Fibroblast of lung (primary cell): ENCODE data around the gene BHMT2. TPM values are rescaled to one million over a fixed set of nuclear protein-coding genes. Genes with fewer than 3 reads are reported as not detected.

Experiments used
- DNase-seq, 2 donors: peaks; one replicate each; pipeline versions ENCODE4 v3.0.0 to v3.0.0-alpha.2; 2010; ENCODE audit warnings: low read depth in 2 of 2
- H2AFZ ChIP-seq: 2 replicates; pipeline ENCODE4 v1.5.1; 2012; ENCODE audit warnings: low read length, control low read depth, inconsistent platforms
- H3K27ac ChIP-seq: 2 replicates; pipeline ENCODE4 v1.5.1; 2011; ENCODE audit warnings: low read length, control low read depth; ENCODE audit not compliant: insufficient read depth
- H3K27me3 ChIP-seq: 2 replicates; pipeline ENCODE4 v1.5.1; 2011; ENCODE audit warnings: mild to moderate bottlenecking, low read length; ENCODE audit not compliant: control insufficient read depth, insufficient read depth
- H3K36me3 ChIP-seq: 2 replicates; pipeline ENCODE4 v1.5.1; 2011; ENCODE audit warnings: low read length; ENCODE audit not compliant: control insufficient read depth, insufficient read depth
- H3K4me1 ChIP-seq: 2 replicates; pipeline ENCODE4 v1.5.1; 2011; ENCODE audit warnings: low read length; ENCODE audit not compliant: control insufficient read depth, insufficient read depth; ENCODE audit errors: extremely low read depth
- H3K4me2 ChIP-seq: 2 replicates; pipeline ENCODE4 v1.5.1; 2011; ENCODE audit warnings: low read length, control low read depth; ENCODE audit not compliant: insufficient read depth; ENCODE audit errors: extremely low read depth
- H3K4me3 ChIP-seq, 4 experiments: fragments of 200-600 bp in 1 of 4; sonication (generic) in 1 of 4; replicated peaks in 1 of 4; 2 replicates each; pipeline ENCODE4 v1.5.1; 2011 to 2016; ENCODE audit warnings: low read length in 4 of 4, low read depth in 3 of 4, mild to moderate bottlenecking in 3 of 4, control low read depth in 2 of 4, inconsistent platforms in 1 of 4, mixed read lengths in 1 of 4; ENCODE audit not compliant: insufficient read depth in 1 of 4; ENCODE audit errors: control extremely low read depth in 1 of 4
- H3K79me2 ChIP-seq: 2 replicates; pipeline ENCODE4 v1.5.1; 2012; ENCODE audit warnings: mild to moderate bottlenecking, low read length, inconsistent platforms; ENCODE audit not compliant: control insufficient read depth, insufficient read depth
- H3K9ac ChIP-seq: 2 replicates; pipeline ENCODE4 v1.5.1; 2011; ENCODE audit warnings: mild to moderate bottlenecking, low read length, control low read depth; ENCODE audit not compliant: insufficient read depth
- H3K9me3 ChIP-seq: 2 replicates; pipeline ENCODE4 v1.5.1; 2012; ENCODE audit warnings: low read depth, low read length; ENCODE audit not compliant: control insufficient read depth, insufficient read depth
- H4K20me1 ChIP-seq: 2 replicates; pipeline ENCODE4 v1.5.1; 2011; ENCODE audit warnings: low read length; ENCODE audit not compliant: control insufficient read depth, insufficient read depth; ENCODE audit errors: extremely low read depth
- CTCF ChIP-seq, 2 donors: IDR thresholded peaks in 1 of 2; conservative IDR thresholded peaks in 1 of 2; 1 replicate in 1 of 2; 2 replicates in 1 of 2; pipeline ENCODE4 v1.5.1; 2011 to 2012; ENCODE audit warnings: low read length in 2 of 2, control low read depth in 1 of 2, inconsistent platforms in 1 of 2, low read depth in 1 of 2, mild to moderate bottlenecking in 1 of 2
- EZH2 ChIP-seq: IDR thresholded peaks from 2 replicates; pipeline ENCODE4 v1.5.1; 2012; ENCODE audit warnings: low read length, control low read depth, mild to moderate bottlenecking; ENCODE audit errors: missing control alignments
- polyA plus RNA-seq, 2 donors: library from polyadenylated mRNA; depleted of rRNA in 1 of 2; stranded (reverse) in 1 of 2; unstranded in 1 of 2; fragments of >200 nt; gene quantifications; 2 replicates each; pipeline ENCODE4 v1.2.1, GENCODE V29; 2011 to 2012; ENCODE audit warnings: missing spikeins in 1 of 2
- total RNA-seq: library from RNA; depleted of rRNA; stranded (reverse); fragments of >200 nt; gene quantifications from 2 replicates; pipeline ENCODE4 v1.2.1, GENCODE V29; 2014

The BHMT2 gene
- total and polyA plus RNA-seq, 2 donors (not counting 1 experiment from before 2014, with no cell fraction given): 6.5 to 20.3 TPM

- no peaks in the 10 kb centered on the region for H3K79me2 ChIP-seq
- no peaks in the 10 kb centered on the region for H3K27me3 ChIP-seq
- H3K36me3 ChIP-seq: no peaks in the 10 kb centered on the region
- no peak overlapping the region for H3K9ac ChIP-seq
- H3K9me3 ChIP-seq: no peaks in the 10 kb centered on the region
- no peak overlapping the region for H3K27ac ChIP-seq
- H3K4me3 ChIP-seq: no peak overlapping the region
- no peaks in the 10 kb centered on the region for H3K4me1 ChIP-seq
- H2AFZ ChIP-seq: no peak overlapping the region
- TF ChIP-seq EZH2 (no peak), CTCF (conservative IDR thresholded peaks at IDR 0.05 in 1 of 2, IDR thresholded peaks at IDR 0.05 in 1 of 2; ENCODE audit: low read depth in 1 of 2, low read length in 2 of 2) (no peak)
- no peak overlapping the region for H3K4me2 ChIP-seq
- no peaks in the 10 kb centered on the region for H4K20me1 ChIP-seq
- DNase-seq: peak in 1 of 2 donors; percentile 40
Observed at GRCh38 chr5:79077680-79078365, 8.3 kb downstream of the BHMT2 start.

GRCh38 chr5:79080804-79081203 is 11.2 kb downstream of the BHMT2 start:
- Histone ChIP-seq H3K4me1 (no peaks in the 10 kb centered on the region), H3K36me3 (no peaks in the 10 kb centered on the region), H3K27me3 (no peaks in the 10 kb centered on the region), H4K20me1 (no peaks in the 10 kb centered on the region), H3K79me2 (no peaks in the 10 kb centered on the region), H2AFZ (no peak overlapping the region), H3K9ac (no peak overlapping the region), H3K27ac (no peak overlapping the region), H3K4me3 (no peak overlapping the region), H3K9me3 (no peaks in the 10 kb centered on the region), H3K4me2 (no peak overlapping the region)
- no peak for TF ChIP-seq CTCF (conservative IDR thresholded peaks at IDR 0.05 in 1 of 2, IDR thresholded peaks at IDR 0.05 in 1 of 2; ENCODE audit: low read depth in 1 of 2, low read length in 2 of 2)
- no peak for TF ChIP-seq EZH2
- no peak for DNase-seq

GRCh38 chr5:79081779-79082178 is 12.2 kb downstream of the BHMT2 start:
- no peak for DNase-seq
- Histone ChIP-seq H3K9me3 (no peaks in the 10 kb centered on the region), H3K4me3 (no peak overlapping the region), H3K27me3 (no peaks in the 10 kb centered on the region), H2AFZ (no peak overlapping the region), H3K79me2 (no peaks in the 10 kb centered on the region), H3K9ac (no peak overlapping the region), H3K4me2 (no peak overlapping the region), H3K27ac (no peak overlapping the region), H3K4me1 (no peaks in the 10 kb centered on the region), H4K20me1 (no peaks in the 10 kb centered on the region), H3K36me3 (no peaks in the 10 kb centered on the region)
- no peak for TF ChIP-seq EZH2
- no peak for TF ChIP-seq CTCF (conservative IDR thresholded peaks at IDR 0.05 in 1 of 2, IDR thresholded peaks at IDR 0.05 in 1 of 2; ENCODE audit: low read depth in 1 of 2, low read length in 2 of 2)
